Sigmoid colon (tissue), 7 donors: Measurements from ENCODE around the gene NPW. TPM values are rescaled to one million over a fixed set of nuclear protein-coding genes. Genes with fewer than 3 reads are reported as not detected.
"Not testable (repeated sequence)": the region's sequence is repeated elsewhere in the genome, so short reads cannot be mapped to it uniquely, and the experiment has no call there.

Source experiments
- DNase-seq: peaks from one replicate; pipeline ENCODE4 v3.0.0-alpha.2; 2019
- H3K27ac ChIP-seq, 4 donors: fragments of 200-600 bp; sonication (generic); one replicate each; pipeline ENCODE4 v1.5.1; 2016 to 2019; ENCODE audit warnings: mild to moderate bottlenecking in 1 of 4
- H3K27me3 ChIP-seq, 3 donors: fragments of 200-600 bp; sonication (generic); one replicate each; pipeline ENCODE4 v1.5.1; 2019; ENCODE audit warnings: mild to moderate bottlenecking in 1 of 3
- H3K36me3 ChIP-seq, 4 donors: fragments of 200-600 bp; sonication (generic); one replicate each; pipeline ENCODE4 v1.5.1; 2016 to 2019
- H3K4me1 ChIP-seq, 4 donors: fragments of 200-600 bp; sonication (generic); one replicate each; pipeline ENCODE4 v1.5.1; 2017 to 2019
- H3K4me3 ChIP-seq, 4 donors: fragments of 200-600 bp; sonication (generic); one replicate each; pipeline ENCODE4 v1.5.1; 2017 to 2019; ENCODE audit warnings: mild to moderate bottlenecking in 2 of 4, moderate library complexity in 1 of 4
- H3K9me3 ChIP-seq, 4 donors: fragments of 200-600 bp in 3 of 4; sonication (generic) in 3 of 4; one replicate each; pipeline versions ENCODE4 v1.5.1 to v1.6.1; 2013 to 2019
- EP300 ChIP-seq, 4 donors: sonication (generic); formaldehyde crosslinking; IDR thresholded peaks; one replicate each; pipeline ENCODE4 v1.6.1; 2017; ENCODE audit warnings: antibody characterized with exemption in 4 of 4
- POLR2A ChIP-seq, 2 donors: fragments of 450-650 bp; IDR thresholded peaks; one replicate each; pipeline ENCODE4 v1.6.1; 2016; ENCODE audit warnings: antibody characterized with exemption in 2 of 2, mild to moderate bottlenecking in 2 of 2, moderate library complexity in 2 of 2
- POLR2AphosphoS5 ChIP-seq, 4 donors: sonication (generic); formaldehyde crosslinking; IDR thresholded peaks; one replicate each; pipeline ENCODE4 v1.6.1; 2017; ENCODE audit warnings: antibody characterized with exemption in 4 of 4
- WGBS, 2 donors: extraction: QIAGEN DNeasy Blood & Tissue Kit; methylation state at CpG; one replicate each; pipeline ENCODE4 v1.1.7; 2013; 5-methylcytosine and 5-hydroxymethylcytosine counted together
- intact Hi-C: fragments of 100-400 bp; cut with DNase I; formaldehyde crosslinking; loops from one replicate; pipeline ENCODE4 v1.15.1; 2023
- polyA plus RNA-seq, 3 donors: library from polyadenylated mRNA; stranded (reverse); fragments of 200-250 nt; gene quantifications; one replicate each; pipeline ENCODE4 v1.2.3, GENCODE V29; 2013
- total RNA-seq, 4 donors: library from RNA; depleted of rRNA; stranded (reverse); fragments of >200 nt; gene quantifications; one replicate each; pipeline ENCODE4 v1.1.0, GENCODE V29; 2016
- TF ChIP-seq, protein P1 (sequence below), 4 experiments: fragments of 450-650 bp in 3 of 4; fragments of 200-600 bp in 1 of 4; IDR thresholded peaks; one replicate each; pipeline ENCODE4 v1.5.1; 2016 to 2019; ENCODE audit warnings: antibody characterized with exemption in 4 of 4, mild to moderate bottlenecking in 3 of 4, moderate library complexity in 2 of 4
- donor health status: healthy with polysubstance abuse.
- donor health status: Bipolar disorder and iron deficiency.
- donor health status: healthy.

NPW gene
- total and polyA plus RNA-seq, 7 donors, result 0.71 TPM; not detected in 6

GRCh38 chr16:2009791-2010510 lies 9.6 kb upstream of the NPW start, which contains the start of gene ZNF598:
TSS of gene ZNF598 (minus strand) at chr16:2009821.
- 2 to 4% methylated on average over 52 of the region's 52 CpGs for WGBS, 2 donors
- Histone ChIP-seq H3K4me3 (peak within 1 kb of the TSS; percentile 55 to 99 (median 77)), H3K27me3 (no peaks in the 10 kb centered on the region), H3K36me3 (no peaks in the 10 kb centered on the region), H3K4me1 (peaks cover 0 to 54% (median 46%) of the 10 kb centered on the region in 4 donors), H3K27ac (peak within 1 kb of the TSS; percentile 78 to 97 (median 92)), H3K9me3 (no peaks in the 10 kb centered on the region)
- intact Hi-C loops, result no loop called here
- TF ChIP-seq EP300 (IDR thresholded peaks at IDR 0.05) (no peak), POLR2A (IDR thresholded peaks at IDR 0.05) (peak; percentile 92 to 95), POLR2AphosphoS5 (IDR thresholded peaks at IDR 0.05) (peak; percentile 85 to 96 (median 92))
- TF ChIP-seq, protein P1, sequence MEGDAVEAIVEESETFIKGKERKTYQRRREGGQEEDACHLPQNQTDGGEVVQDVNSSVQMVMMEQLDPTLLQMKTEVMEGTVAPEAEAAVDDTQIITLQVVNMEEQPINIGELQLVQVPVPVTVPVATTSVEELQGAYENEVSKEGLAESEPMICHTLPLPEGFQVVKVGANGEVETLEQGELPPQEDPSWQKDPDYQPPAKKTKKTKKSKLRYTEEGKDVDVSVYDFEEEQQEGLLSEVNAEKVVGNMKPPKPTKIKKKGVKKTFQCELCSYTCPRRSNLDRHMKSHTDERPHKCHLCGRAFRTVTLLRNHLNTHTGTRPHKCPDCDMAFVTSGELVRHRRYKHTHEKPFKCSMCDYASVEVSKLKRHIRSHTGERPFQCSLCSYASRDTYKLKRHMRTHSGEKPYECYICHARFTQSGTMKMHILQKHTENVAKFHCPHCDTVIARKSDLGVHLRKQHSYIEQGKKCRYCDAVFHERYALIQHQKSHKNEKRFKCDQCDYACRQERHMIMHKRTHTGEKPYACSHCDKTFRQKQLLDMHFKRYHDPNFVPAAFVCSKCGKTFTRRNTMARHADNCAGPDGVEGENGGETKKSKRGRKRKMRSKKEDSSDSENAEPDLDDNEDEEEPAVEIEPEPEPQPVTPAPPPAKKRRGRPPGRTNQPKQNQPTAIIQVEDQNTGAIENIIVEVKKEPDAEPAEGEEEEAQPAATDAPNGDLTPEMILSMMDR (IDR thresholded peaks at IDR 0.05), result no peak
- peak; percentile 91 for DNase-seq

DNA sequence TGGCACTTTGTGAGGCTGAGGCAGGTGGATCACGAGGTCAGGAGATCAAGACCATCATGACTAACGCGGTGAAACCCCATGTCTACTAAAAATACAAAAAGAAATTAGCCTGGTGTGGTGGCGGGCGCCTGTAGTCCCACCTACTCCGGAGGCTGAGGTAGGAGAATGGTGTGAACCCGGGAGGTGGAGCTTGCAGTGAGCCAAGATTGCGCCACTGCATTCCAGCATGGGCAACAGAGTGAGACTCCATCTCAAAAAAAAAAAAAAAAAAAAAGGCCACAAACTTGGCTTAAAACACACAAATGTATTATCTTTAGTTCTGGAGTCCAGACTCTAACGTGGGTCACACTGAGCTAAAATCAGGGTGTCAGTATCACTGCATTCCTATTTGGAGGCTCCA lies 7.9 kb upstream of the NPW start:
- intact Hi-C loops, DNase-seq, H3K4me3 ChIP-seq, H3K27ac ChIP-seq, H3K9me3 ChIP-seq, H3K27me3 ChIP-seq, H3K36me3 ChIP-seq: not testable (repeated sequence)
- H3K4me1 ChIP-seq, result peaks cover 0 to 37% (median 31%) of the 10 kb centered on the region in 4 donors
- 89 to 91% methylated on average over 9 of the region's 9 CpGs for WGBS, 2 donors

GRCh38 chr16:2013527-2013926 lies 6.1 kb upstream of the NPW start:
- no peak for DNase-seq
- Histone ChIP-seq H3K4me1 (peaks cover 0 to 19% (median 13%) of the 10 kb centered on the region in 4 donors), H3K4me3 (no peak overlapping the region), H3K36me3 (no peaks in the 10 kb centered on the region), H3K9me3 (no peaks in the 10 kb centered on the region), H3K27me3 (peaks cover 0 to 8% (median 8%) of the 10 kb centered on the region in 3 donors), H3K27ac (no peak overlapping the region)
- intact Hi-C loops, result no loop called here
- WGBS, 2 donors, result 94% methylated on average over 15 of the region's 15 CpGs
- TF ChIP-seq, protein P1 (IDR thresholded peaks at IDR 0.05), result no peak
- TF ChIP-seq EP300 (IDR thresholded peaks at IDR 0.05) (no peak), POLR2AphosphoS5 (IDR thresholded peaks at IDR 0.05) (no peak), POLR2A (IDR thresholded peaks at IDR 0.05) (no peak)

- H3K4me3 ChIP-seq, result no peak overlapping the region
- DNase-seq, result no peak
- no peaks in the 10 kb centered on the region for H3K9me3 ChIP-seq
- no peak overlapping the region for H3K27ac ChIP-seq
- no peaks in the 10 kb centered on the region for H3K36me3 ChIP-seq
- 18 to 73% methylated on average over 24 of the region's 24 CpGs for WGBS, 2 donors
- TF ChIP-seq EP300 (IDR thresholded peaks at IDR 0.05) (no peak), POLR2AphosphoS5 (IDR thresholded peaks at IDR 0.05) (no peak), POLR2A (IDR thresholded peaks at IDR 0.05) (no peak)
- TF ChIP-seq, protein P1 (IDR thresholded peaks at IDR 0.05), result no peak
- intact Hi-C loops, result no loop called here
- H3K27me3 ChIP-seq, result peaks cover 15 to 27% (median 25%) of the 10 kb centered on the region in 3 donors
- H3K4me1 ChIP-seq, result peaks cover 0 to 16% (median 13%) of the 10 kb centered on the region in 4 donors
These were observed 4.3 kb upstream of the NPW start for GRCh38 chr16:2015117-2015946.

DNA sequence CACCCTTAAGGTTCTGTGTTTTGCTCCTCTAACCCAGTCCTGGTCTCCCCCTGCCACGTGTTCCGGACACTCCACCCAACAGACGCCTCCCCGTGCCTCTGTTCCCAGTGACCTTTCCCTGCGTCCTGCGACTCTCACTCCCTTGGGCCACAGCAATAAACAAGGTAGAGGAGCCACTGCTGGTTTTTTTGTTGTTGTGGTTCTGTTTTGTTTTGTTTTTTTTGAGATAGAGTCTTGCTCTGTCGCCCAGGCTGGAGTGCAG lies 3.7 kb upstream of the NPW start:
- Histone ChIP-seq H3K4me3 (no peak overlapping the region), H3K4me1 (peaks cover 0 to 15% (median 13%) of the 10 kb centered on the region in 4 donors), H3K27ac (no peak overlapping the region), H3K9me3 (no peaks in the 10 kb centered on the region), H3K36me3 (no peaks in the 10 kb centered on the region), H3K27me3 (peaks cover 20 to 32% (median 31%) of the 10 kb centered on the region in 3 donors)
- no peak for TF ChIP-seq POLR2AphosphoS5 (IDR thresholded peaks at IDR 0.05)
- TF ChIP-seq EP300 (IDR thresholded peaks at IDR 0.05), result no peak
- WGBS, 2 donors, result 32 to 77% methylated on average over 7 of the region's 7 CpGs
- intact Hi-C loops, result no loop called here
- no peak for DNase-seq
